Activated CD4-positive, alpha-beta T cell treated with anti-CD3 and anti-CD28 coated beads, Interleukin-2, amount 10 ng/mL, durations not matched to agents 24 days and 14 days (primary cell): ENCODE measurements around the gene KCTD15. TPM values are rescaled to one million over a fixed set of nuclear protein-coding genes. Genes with fewer than 3 reads are reported as not detected.

ENCODE experiments used
- DNase-seq: peaks from one replicate; pipeline ENCODE4 v3.0.0; 2022
- H3K27ac Mint-ChIP-seq: one replicate; pipeline ENCODE4 v1.8.0; 2022; ENCODE audit warnings: mild to moderate bottlenecking, mixed read lengths
- H3K27me3 Mint-ChIP-seq: one replicate; pipeline ENCODE4 v1.8.0; 2022; ENCODE audit warnings: mixed read lengths
- H3K36me3 Mint-ChIP-seq: one replicate; pipeline ENCODE4 v1.8.0; 2022; ENCODE audit warnings: low read depth, mild to moderate bottlenecking, mixed read lengths
- H3K4me1 Mint-ChIP-seq: one replicate; pipeline ENCODE4 v1.8.0; 2021; ENCODE audit warnings: mixed read lengths
- H3K4me3 Mint-ChIP-seq: one replicate; pipeline ENCODE4 v1.8.0; 2022; ENCODE audit warnings: mild to moderate bottlenecking, moderate library complexity, mixed read lengths
- H3K9me3 Mint-ChIP-seq: one replicate; pipeline ENCODE4 v1.8.0; 2021; ENCODE audit warnings: mixed read lengths
- intact Hi-C: fragments of 100-400 bp; cut with micrococcal nuclease; formaldehyde crosslinking; loops from one replicate; pipeline ENCODE4 v1.15.1; 2023
- total RNA-seq: library from RNA; stranded (reverse); gene quantifications from 2 replicates; pipeline ENCODE4 v1.2.3, GENCODE V29; 2022

KCTD15 gene
- total RNA-seq, 1 donor from 2014 or later = 12.1 TPM

- intact Hi-C loops = no loop called here
- Mint-ChIP-seq H3K9me3 (no peaks in the 10 kb centered on the region), H3K27me3 (no peaks in the 10 kb centered on the region), H3K27ac (no peak overlapping the region), H3K4me3 (no peak overlapping the region), H3K4me1 (no peaks in the 10 kb centered on the region), H3K36me3 (no peaks in the 10 kb centered on the region)
- no peak for DNase-seq
These were observed 37.3 kb upstream of the KCTD15 start for GRCh38 chr19:33759356-33759755.

GRCh38 chr19:33763633-33764371 lies 32.9 kb upstream of the KCTD15 start:
- no peak overlapping the region for H3K4me3 Mint-ChIP-seq
- no peaks in the 10 kb centered on the region for H3K9me3 Mint-ChIP-seq
- intact Hi-C loops = no loop called here
- no peak overlapping the region for H3K27ac Mint-ChIP-seq
- no peaks in the 10 kb centered on the region for H3K4me1 Mint-ChIP-seq
- no peaks in the 10 kb centered on the region for H3K27me3 Mint-ChIP-seq
- no peak for DNase-seq
- H3K36me3 Mint-ChIP-seq = no peaks in the 10 kb centered on the region

- Mint-ChIP-seq H3K4me1 (no peaks in the 10 kb centered on the region), H3K36me3 (no peaks in the 10 kb centered on the region), H3K4me3 (no peak overlapping the region), H3K27me3 (no peaks in the 10 kb centered on the region), H3K27ac (no peak overlapping the region), H3K9me3 (no peaks in the 10 kb centered on the region)
- intact Hi-C loops = no loop called here
- no peak for DNase-seq
These were observed 30.0 kb upstream of the KCTD15 start for GRCh38 chr19:33766623-33767022.

- H3K4me3 Mint-ChIP-seq = no peak overlapping the region
- no peak overlapping the region for H3K27ac Mint-ChIP-seq
- intact Hi-C loops = no loop called here
- H3K36me3 Mint-ChIP-seq = no peaks in the 10 kb centered on the region
- no peaks in the 10 kb centered on the region for H3K27me3 Mint-ChIP-seq
- H3K9me3 Mint-ChIP-seq = no peaks in the 10 kb centered on the region
- peak; percentile 78 for DNase-seq
- H3K4me1 Mint-ChIP-seq = no peaks in the 10 kb centered on the region
These were observed 28.7 kb upstream of the KCTD15 start for GRCh38 chr19:33767898-33768413.

- intact Hi-C loops = no loop called here
- Mint-ChIP-seq H3K27me3 (no peaks in the 10 kb centered on the region), H3K36me3 (no peaks in the 10 kb centered on the region), H3K4me1 (no peaks in the 10 kb centered on the region), H3K9me3 (no peaks in the 10 kb centered on the region), H3K27ac (no peak overlapping the region), H3K4me3 (no peak overlapping the region)
- no peak for DNase-seq
These were observed 27.5 kb upstream of the KCTD15 start for GRCh38 chr19:33769208-33769607.

- no peak for DNase-seq
- Mint-ChIP-seq H3K4me1 (no peaks in the 10 kb centered on the region), H3K9me3 (no peaks in the 10 kb centered on the region), H3K36me3 (no peaks in the 10 kb centered on the region), H3K27ac (no peak overlapping the region), H3K27me3 (no peaks in the 10 kb centered on the region), H3K4me3 (no peak overlapping the region)
- intact Hi-C loops = loop anchor here (5.0 kb wide), 1 partner anchor 353 kb away; no protein-coding TSS in a partner anchor
These were observed 26.6 kb upstream of the KCTD15 start for GRCh38 chr19:33770107-33770506.

GRCh38 chr19:33771384-33772101 lies 25.1 kb upstream of the KCTD15 start:
- no peaks in the 10 kb centered on the region for H3K9me3 Mint-ChIP-seq
- no peak overlapping the region for H3K27ac Mint-ChIP-seq
- H3K36me3 Mint-ChIP-seq = no peaks in the 10 kb centered on the region
- H3K27me3 Mint-ChIP-seq = no peaks in the 10 kb centered on the region
- H3K4me1 Mint-ChIP-seq = peaks cover 6% of the 10 kb centered on the region
- H3K4me3 Mint-ChIP-seq = no peak overlapping the region
- intact Hi-C loops = loop anchor here (1.0 to 5.0 kb wide), 2 partner anchors 341 to 354 kb away; no protein-coding TSS in a partner anchor
- DNase-seq = peak; percentile 91

- Mint-ChIP-seq H3K36me3 (no peaks in the 10 kb centered on the region), H3K27ac (no peak overlapping the region), H3K4me3 (no peak overlapping the region), H3K9me3 (no peaks in the 10 kb centered on the region), H3K27me3 (no peaks in the 10 kb centered on the region), H3K4me1 (peaks cover 6% of the 10 kb centered on the region)
- DNase-seq = no peak
- intact Hi-C loops = loop anchor here (5.0 kb wide), 1 partner anchor 355 kb away; no protein-coding TSS in a partner anchor
These were observed 24.4 kb upstream of the KCTD15 start for GRCh38 chr19:33772102-33772857.

- Mint-ChIP-seq H3K27me3 (no peaks in the 10 kb centered on the region), H3K4me1 (peaks cover 6% of the 10 kb centered on the region), H3K4me3 (no peak overlapping the region), H3K36me3 (no peaks in the 10 kb centered on the region), H3K9me3 (no peaks in the 10 kb centered on the region), H3K27ac (no peak overlapping the region)
- intact Hi-C loops = loop anchor here (5.0 kb wide), 1 partner anchor 356 kb away; no protein-coding TSS in a partner anchor
- DNase-seq = no peak
These were observed 23.9 kb upstream of the KCTD15 start for GRCh38 chr19:33772858-33773180.

GRCh38 chr19:33773704-33774624 lies 22.7 kb upstream of the KCTD15 start:
- no peak overlapping the region for H3K4me3 Mint-ChIP-seq
- no peak overlapping the region for H3K27ac Mint-ChIP-seq
- peaks cover 10% of the 10 kb centered on the region for H3K4me1 Mint-ChIP-seq
- DNase-seq = no peak
- peaks cover 7% of the 10 kb centered on the region for H3K27me3 Mint-ChIP-seq
- no peaks in the 10 kb centered on the region for H3K9me3 Mint-ChIP-seq
- H3K36me3 Mint-ChIP-seq = no peaks in the 10 kb centered on the region
- intact Hi-C loops = loop anchor here (5.0 kb wide), 1 partner anchor 357 kb away; no protein-coding TSS in a partner anchor

- H3K36me3 Mint-ChIP-seq = no peaks in the 10 kb centered on the region
- DNase-seq = no peak
- no peak overlapping the region for H3K27ac Mint-ChIP-seq
- peaks cover 10% of the 10 kb centered on the region for H3K4me1 Mint-ChIP-seq
- H3K27me3 Mint-ChIP-seq = peaks cover 12% of the 10 kb centered on the region
- H3K4me3 Mint-ChIP-seq = no peak overlapping the region
- intact Hi-C loops = loop anchor here (5.0 kb wide), 3 partner anchors 223 to 373 kb away; no protein-coding TSS in a partner anchor
- H3K9me3 Mint-ChIP-seq = no peaks in the 10 kb centered on the region
These were observed 21.9 kb upstream of the KCTD15 start for GRCh38 chr19:33774751-33775150.

GRCh38 chr19:33775731-33776487 lies 20.8 kb upstream of the KCTD15 start:
- Mint-ChIP-seq H3K27me3 (peaks cover 12% of the 10 kb centered on the region), H3K27ac (peak overlapping the region; percentile 10), H3K4me3 (no peak overlapping the region), H3K36me3 (no peaks in the 10 kb centered on the region), H3K4me1 (peaks cover 10% of the 10 kb centered on the region), H3K9me3 (no peaks in the 10 kb centered on the region)
- no peak for DNase-seq
- intact Hi-C loops = loop anchor here (5.0 kb wide), 2 partner anchors 221 to 371 kb away; no protein-coding TSS in a partner anchor
